DMS114 treated with DMSO at 0.1 percent for 48 hours (cell line): ENCODE results near the gene CTU2.

Experiments used
- DNase-seq: peaks from one replicate; lab custom pipeline; 2025; ENCODE audit not compliant: unreplicated experiment; lab: John Stamatoyannopoulos, UW

CTU2 gene

DNA sequence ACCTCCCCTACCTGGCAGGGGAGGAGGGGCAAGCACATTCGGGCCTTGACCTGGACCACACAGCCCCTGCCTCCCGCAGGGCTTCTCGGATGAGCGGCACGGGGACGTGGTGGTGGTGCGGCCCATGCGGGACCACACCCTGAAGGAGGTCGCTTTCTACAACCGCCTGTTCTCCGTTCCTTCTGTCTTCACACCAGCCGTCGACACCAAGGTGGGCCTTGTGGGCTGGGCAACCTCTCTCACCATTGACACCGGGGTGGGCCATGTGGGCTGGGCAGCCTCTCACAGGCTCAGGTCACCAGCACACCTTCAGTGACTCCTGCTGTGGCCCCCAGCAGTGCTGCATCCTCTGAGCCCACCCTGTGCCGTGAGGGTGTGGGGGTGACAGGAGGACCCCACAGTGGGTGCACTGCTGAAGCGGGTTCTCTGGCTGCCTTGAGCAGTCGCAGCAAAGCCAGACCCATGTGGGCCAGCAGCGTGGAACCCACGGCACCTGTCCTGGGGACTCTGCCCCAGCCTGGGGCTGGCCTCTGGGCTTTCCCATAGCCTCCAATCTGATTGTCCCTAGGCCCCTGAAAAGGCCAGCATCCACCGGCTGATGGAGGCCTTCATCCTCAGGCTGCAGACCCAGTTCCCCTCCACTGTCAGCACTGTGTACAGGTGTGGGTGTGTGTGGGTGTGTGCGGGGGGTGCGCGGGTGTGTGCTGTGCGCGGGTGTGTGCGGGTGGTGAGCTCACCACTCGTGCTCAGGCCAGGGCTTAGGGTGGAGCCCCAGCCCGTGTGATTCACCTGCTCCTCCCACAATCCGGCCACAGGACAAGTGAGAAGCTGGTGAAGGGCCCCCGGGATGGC lies 7.5 kb downstream of the CTU2 start:
- DNase-seq, result no peak

DNA sequence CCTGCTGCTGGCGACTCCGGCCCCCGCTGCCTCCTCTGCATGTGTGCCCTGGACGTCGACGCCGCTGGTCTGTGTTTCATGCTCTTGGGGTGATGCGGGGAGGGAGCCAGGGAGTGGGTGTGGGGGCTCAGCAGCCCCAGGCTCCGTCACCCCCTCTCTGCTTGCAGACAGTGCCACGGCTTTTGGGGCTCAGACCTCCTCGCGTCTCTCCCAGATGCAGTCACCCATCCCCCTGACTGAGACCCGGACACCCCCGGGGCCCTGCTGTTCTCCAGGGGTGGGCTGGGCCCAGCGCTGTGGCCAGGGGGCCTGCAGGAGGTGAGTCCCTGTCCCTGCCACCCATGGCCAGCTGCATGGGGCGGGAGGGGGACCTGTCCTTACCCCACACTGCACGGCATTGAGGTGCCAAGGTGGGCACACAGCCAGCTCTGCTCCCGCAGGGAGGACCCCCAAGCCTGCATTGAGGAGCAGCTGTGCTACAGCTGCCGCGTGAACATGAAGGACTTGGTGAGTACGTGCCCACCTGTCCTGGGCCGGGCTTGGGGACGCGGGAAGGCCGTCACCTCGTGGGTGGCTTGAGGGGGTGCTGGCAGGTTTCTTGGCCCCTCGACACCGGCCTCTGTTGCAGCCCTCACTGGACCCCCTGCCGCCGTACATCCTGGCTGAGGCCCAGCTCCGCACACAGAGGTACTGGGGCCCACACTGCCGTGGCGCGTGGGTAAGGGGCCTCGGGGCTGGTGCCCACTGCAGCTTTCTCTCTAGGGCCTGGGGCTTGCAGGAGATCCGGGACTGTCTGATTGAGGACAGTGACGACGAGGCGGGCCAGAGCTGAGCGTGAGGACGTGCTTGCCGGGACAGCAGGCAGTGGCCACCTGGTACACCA lies 8.4 kb downstream of the CTU2 start:
- DNase-seq, result no peak

GRCh38 chr16:88715312-88716190 lies 9.2 kb downstream of the CTU2 start:
- no peak for DNase-seq

DNA sequence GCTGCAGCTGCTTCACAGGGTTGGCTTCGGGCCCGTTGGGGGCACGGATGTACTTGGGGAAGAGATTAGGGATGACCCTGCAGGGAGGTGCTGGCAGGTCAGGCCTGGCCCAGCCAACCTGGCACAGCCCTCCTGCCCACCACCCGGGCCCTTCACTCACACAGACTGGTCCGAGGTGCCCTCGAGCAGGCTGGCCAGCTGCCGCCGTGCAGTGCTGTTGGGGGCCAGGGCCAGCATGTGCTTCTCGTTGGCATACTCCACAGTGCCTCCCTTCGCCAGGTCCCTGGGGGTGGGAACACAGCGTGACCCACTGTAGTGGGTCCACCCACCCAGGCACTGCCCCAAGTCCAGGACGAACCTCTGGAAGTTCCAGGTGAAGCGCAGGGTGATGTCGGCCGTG lies 9.9 kb downstream of the CTU2 start:
- DNase-seq, result no peak

DNA sequence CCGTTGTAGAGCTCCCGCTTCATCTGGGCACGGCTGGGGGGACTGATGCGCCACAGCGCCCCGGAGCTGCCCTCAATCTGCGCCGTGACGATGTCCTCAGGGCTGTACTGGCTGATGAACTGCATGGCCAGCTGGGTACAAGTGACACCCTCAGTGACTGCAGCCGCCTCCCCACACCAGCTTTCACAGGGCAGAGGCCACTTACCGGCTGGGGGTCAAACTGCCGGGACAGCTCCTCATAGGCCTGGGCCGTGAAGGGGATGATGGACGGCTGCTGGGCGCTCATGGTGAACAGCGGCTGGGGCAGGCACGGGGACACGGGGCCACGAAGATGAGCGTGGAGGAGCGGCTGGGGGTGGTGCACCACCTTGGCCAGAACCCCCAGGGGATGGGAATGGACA lies 10.3 kb downstream of the CTU2 start:
- no peak for DNase-seq

GRCh38 chr16:88718178-88718577 lies 11.9 kb downstream of the CTU2 start:
- DNase-seq, result no peak

DNA sequence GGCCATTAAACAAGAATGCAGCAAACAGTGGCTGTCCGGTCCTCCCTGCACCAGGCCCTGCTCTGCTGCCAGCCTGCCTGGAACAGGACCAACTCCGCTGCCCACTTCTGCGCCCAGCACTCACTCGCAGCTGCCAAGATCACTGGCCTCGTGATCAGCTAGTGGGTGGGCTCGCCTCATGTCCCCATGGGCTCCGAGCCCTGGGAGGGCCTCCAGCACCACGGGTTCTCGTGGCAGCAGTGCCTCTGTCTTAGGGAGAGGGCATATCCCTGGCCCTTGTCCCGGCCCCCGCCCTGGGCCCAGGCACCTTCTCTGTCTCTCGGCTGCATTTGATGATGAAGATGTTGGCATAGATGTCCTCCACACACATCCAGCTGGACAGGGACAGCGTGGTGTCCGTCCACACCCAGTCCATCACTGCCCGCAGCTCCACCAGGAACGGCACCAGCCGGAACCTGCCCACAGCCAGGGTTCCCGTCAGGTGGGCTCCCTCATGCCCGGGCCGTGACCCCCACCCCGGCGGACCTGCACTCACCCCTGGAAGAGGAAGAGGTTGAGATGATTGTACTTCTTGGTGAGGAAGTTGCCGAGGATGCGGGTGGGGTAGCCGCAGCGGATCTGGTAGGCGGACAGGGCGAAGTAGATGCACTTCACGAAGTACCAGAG lies 13.1 kb downstream of the CTU2 start:
- DNase-seq, result no peak

DNA sequence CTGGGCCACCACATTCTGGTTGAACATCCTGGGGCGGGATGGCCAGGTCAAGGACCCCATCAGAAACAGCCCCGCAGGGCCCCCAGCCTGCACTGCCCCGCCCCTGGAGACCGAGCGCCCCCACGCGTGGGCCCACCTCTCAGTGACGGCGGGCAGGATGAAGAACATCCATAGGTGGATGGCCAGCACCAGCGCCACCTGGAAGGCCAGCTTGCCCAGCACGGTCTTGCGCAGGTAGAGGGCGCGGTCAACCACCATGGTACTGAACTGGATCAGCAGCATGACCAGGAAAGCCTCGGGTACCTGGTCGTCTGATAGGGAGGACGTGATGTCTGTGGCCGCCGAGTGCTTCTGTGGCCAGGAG lies 13.6 kb downstream of the CTU2 start:
- no peak for DNase-seq

DNA sequence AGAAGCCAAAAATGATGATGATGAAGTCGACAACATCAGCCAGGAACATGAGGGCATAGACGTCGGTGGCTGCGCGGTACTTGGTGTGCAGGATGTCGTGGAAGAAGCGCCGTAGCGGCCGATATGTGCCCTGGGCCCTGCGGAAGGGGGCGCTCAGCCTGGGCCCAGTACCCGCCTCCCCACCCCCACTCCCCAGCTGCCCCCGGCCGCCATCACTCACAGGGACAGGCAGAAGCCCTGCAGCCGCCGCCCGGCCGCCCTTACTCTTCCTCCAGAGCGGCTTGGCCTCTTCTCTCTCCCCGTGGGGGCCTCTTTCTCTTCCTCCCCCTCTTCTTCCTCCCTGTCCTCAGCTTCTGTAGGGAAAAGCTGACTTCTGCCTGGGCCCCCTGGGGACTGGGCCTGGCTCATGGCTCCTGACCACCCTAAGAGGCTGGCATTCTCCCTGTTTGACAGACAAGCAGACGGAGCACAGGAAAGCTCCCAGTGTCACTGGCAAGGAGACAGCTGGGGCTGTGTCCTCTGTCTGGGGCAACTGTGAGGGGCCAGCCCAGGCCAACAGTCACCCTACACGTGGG lies 14.2 kb downstream of the CTU2 start:
- no peak for DNase-seq

- DNase-seq, result no peak
These were observed 14.9 kb downstream of the CTU2 start for GRCh38 chr16:88721236-88721635.

GRCh38 chr16:88721815-88722755 lies 15.8 kb downstream of the CTU2 start:
- no peak for DNase-seq

DNA sequence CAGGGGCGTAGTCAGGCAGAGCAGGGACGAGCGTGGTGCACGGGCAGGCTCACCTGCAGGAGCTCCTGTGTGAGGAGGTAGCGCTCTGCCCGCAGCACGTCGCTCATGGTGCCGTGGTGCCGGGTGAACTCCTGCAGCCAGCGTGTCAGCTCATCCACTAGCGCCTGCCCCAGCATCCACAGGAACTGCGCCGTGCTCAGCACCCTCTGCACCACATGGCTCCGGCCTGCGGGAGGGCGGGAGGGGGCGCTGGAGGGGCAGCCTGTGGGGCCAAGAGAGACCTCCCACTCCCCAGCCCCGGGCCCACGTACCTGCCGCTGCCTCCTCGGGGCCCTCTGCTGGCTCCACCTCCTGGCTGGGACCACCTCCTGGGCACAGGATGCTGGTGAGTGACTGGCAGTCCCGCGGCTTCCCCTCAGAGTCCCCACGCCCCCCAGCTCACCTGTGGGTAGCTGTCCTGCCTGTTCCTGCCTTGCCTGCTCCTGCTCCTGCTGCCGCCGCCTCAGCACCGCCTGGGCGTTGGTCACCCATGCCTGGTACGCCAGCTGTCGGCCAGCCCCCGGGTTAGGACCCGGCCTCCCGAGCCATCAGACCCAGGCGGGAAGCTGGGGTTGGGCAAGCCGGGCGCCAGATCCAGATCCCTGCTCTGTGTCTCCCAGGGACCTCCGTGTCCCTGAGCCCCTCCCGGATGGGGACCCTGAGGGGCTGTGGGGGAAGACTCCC lies 16.6 kb downstream of the CTU2 start:
- no peak for DNase-seq

- no peak for DNase-seq
These were observed 17.2 kb downstream of the CTU2 start for GRCh38 chr16:88723507-88723887.

- DNase-seq, result no peak
These were observed 17.6 kb downstream of the CTU2 start for GRCh38 chr16:88723911-88724310.

DNA sequence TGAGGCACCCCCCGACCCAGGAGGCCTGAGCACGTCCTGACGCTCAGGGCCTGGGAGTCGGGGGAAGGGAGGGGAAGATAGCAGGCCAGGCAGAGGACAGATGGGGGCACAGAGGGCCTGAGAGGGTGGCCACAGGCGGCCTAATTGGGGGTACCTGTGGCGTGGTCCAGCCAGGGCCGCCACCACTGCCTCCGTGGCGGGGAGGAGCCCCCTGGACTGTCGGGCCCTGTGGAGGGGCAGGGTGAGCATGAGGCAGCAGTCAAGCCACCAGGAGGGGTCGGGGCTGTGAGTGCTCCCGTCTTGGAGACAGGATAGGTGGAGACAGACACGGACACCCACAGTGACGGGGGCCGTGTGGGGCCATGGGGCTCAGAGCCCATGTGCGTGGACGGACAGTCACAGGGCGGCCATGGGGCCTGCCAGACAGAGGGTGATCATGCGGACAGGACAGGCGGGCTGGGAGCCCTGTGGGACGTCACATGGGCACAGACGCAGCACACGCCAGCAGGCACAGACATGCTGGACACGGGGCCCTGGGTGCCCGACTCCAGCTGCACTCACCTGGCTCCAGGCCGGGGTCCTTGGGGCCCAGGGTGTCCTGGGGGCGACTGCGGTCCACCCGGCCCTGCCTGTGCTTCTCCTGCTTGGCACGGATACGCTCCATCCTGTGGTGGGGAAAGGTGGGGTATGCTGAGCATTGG lies 18.7 kb downstream of the CTU2 start:
- no peak for DNase-seq

DNA sequence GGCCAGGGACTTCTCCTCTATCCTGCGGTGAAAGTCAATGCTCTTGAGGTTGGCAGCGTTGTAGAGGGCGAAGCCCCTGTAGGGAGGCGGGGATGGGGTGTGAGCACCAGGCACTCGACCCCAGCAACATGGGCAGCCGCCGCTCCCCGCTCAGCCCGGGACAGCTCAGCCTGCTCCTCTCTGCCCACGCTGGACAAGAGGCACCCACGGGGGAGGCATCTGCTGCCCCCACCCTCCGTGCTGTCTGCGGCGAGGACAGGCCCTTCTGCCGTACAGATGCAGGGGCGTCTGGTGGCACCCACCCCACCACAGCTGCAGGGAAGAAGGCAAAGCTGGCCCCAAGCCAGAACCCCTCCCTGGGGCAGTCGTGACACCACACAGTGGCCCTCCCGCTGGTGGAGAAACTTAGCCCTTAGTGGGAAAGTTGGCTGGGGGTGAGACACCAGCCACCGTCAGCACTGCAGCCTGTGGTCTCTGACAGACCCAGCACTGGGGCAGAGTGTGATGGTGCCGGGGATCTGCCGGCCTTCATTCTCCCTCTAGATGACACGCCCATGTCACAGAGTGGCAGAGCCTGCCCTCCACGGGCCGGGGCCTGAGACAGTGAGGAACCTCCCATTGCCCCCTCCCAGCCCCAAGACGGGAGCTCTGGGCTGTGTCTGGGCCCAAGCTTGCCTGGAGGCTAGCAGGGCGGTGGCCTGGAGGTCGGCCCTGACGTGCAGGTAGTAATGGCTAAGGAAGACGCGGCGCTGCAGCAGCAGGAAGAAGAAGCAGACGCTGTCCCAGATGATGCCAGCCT lies 19.5 kb downstream of the CTU2 start:
- no peak for DNase-seq

- DNase-seq, result no peak
These were observed 20.1 kb downstream of the CTU2 start for GRCh38 chr16:88726408-88726749.
